PC-9 (cell line): ENCODE measurements around the gene DZIP1. TPM values are rescaled to one million over a fixed set of nuclear protein-coding genes. Genes with fewer than 3 reads are reported as not detected.

Experiments
- BruUV-seq: library from RNA; stranded (reverse); fragments of 400-500 nt; replicated peaks from 2 replicates; lab custom pipeline; 2021; lab: Mats Ljungman, UMichigan
- CTCF ChIA-PET: fragments of 300-600 bp; sonication (Branson Sonifier 250); formaldehyde crosslinking; loops from one replicate; lab custom pipeline; 2022; ENCODE audit warnings: antibody characterized with exemption; lab: Charles Lee
- POLR2A ChIA-PET: fragments of 300-600 bp; sonication (Branson Sonifier 250); formaldehyde crosslinking; loops from one replicate; lab custom pipeline; 2022; ENCODE audit warnings: antibody characterized with exemption; ENCODE audit not compliant: unreplicated experiment; lab: Charles Lee
- DNase-seq, 2 experiments: peaks; one replicate each; pipeline versions ENCODE4 v3.0.0 to v3.0.0-alpha.2; 2015 to 2022; ENCODE audit warnings: mixed read lengths in 1 of 2
- H2AFZ ChIP-seq: fragments of 200-600 bp; sonication (generic); 2 replicates; pipeline ENCODE4 v1.8.1; 2017; ENCODE audit warnings: antibody characterized with exemption
- H3F3A ChIP-seq: fragments of 200-600 bp; sonication (generic); 2 replicates; pipeline ENCODE4 v1.8.1; 2017; ENCODE audit warnings: antibody characterized with exemption, mild to moderate bottlenecking, low read depth; ENCODE audit not compliant: insufficient read depth
- H3K27ac ChIP-seq: fragments of 200-600 bp; sonication (generic); 2 replicates; pipeline ENCODE4 v1.6.1; 2016; ENCODE audit warnings: mixed run types
- H3K27me3 ChIP-seq: fragments of 200-600 bp; sonication (generic); 2 replicates; pipeline ENCODE4 v1.6.1; 2016; ENCODE audit warnings: low read depth, mixed run types; ENCODE audit not compliant: insufficient read depth
- H3K36me3 ChIP-seq: fragments of 200-600 bp; sonication (generic); 2 replicates; pipeline ENCODE4 v1.6.1; 2016; ENCODE audit warnings: low read depth, mixed run types
- H3K4me1 ChIP-seq: fragments of 200-600 bp; sonication (generic); replicated peaks from 2 replicates; pipeline ENCODE4 v1.6.1; 2016; ENCODE audit warnings: mixed run types; ENCODE audit not compliant: insufficient read depth
- H3K4me2 ChIP-seq: fragments of 200-600 bp; sonication (generic); 2 replicates; pipeline ENCODE4 v1.6.1; 2017; ENCODE audit warnings: mixed run types
- H3K4me3 ChIP-seq: fragments of 200-600 bp; sonication (generic); 2 replicates; pipeline ENCODE4 v1.6.1; 2016; ENCODE audit warnings: mixed run types
- H3K79me2 ChIP-seq: fragments of 200-600 bp; sonication (generic); 2 replicates; pipeline ENCODE4 v1.6.1; 2017; ENCODE audit warnings: low read depth, mixed run types
- H3K9me2 ChIP-seq: fragments of 200-600 bp; sonication (generic); 2 replicates; pipeline ENCODE4 v1.8.1; 2017; ENCODE audit warnings: mild to moderate bottlenecking; ENCODE audit not compliant: insufficient read depth
- H3K9me3 ChIP-seq: fragments of 200-600 bp; sonication (generic); 2 replicates; pipeline ENCODE4 v1.8.1; 2016; ENCODE audit warnings: low read depth; ENCODE audit not compliant: insufficient read depth
- H4K20me1 ChIP-seq: fragments of 200-600 bp; sonication (generic); 2 replicates; pipeline ENCODE4 v1.8.1; 2017; ENCODE audit not compliant: insufficient read depth
- CTCF ChIP-seq: fragments of 200-600 bp; sonication (generic); conservative IDR thresholded peaks from 2 replicates; pipeline ENCODE4 v1.6.1; 2017; ENCODE audit warnings: mixed run types, antibody characterized with exemption, mild to moderate bottlenecking, moderate library complexity
- EZH2 ChIP-seq: fragments of 200-600 bp; sonication (generic); IDR thresholded peaks from 2 replicates; pipeline ENCODE4 v1.8.0; 2017; ENCODE audit warnings: antibody characterized with exemption, low read depth
- intact Hi-C: fragments of 100-400 bp; cut with micrococcal nuclease; formaldehyde crosslinking; loops from one replicate; pipeline ENCODE4 v1.10.0; 2022; ENCODE audit not compliant: unreplicated experiment
- total RNA-seq: library from RNA; stranded (reverse); gene quantifications from 2 replicates; pipeline ENCODE4 v1.2.3, GENCODE V29; 2021

The DZIP1 gene
- total RNA-seq, 1 experiment from 2014 or later = not detected

- Histone ChIP-seq H3K4me1 (no peaks in the 10 kb centered on the region; the same call in 1 of the 2 replicates), H3K79me2 (no peaks in the 10 kb centered on the region), H3K4me3 (no peak overlapping the region), H2AFZ (0 out of 2 replicates have a peak overlapping the region, but pooled peaks have one; percentile 12), H4K20me1 (no peaks in the 10 kb centered on the region), H3K9me3 (no peaks in the 10 kb centered on the region), H3K27me3 (no peaks in the 10 kb centered on the region), H3F3A (no peaks in the 10 kb centered on the region), H3K36me3 (no peaks in the 10 kb centered on the region), H3K9me2 (no peaks in the 10 kb centered on the region), H3K27ac (no peak overlapping the region), H3K4me2 (no peak overlapping the region)
- intact Hi-C loops = no loop called here
- no peak for DNase-seq
- POLR2A ChIA-PET = no interaction called here
- CTCF ChIA-PET = interaction anchor here (0.6 kb wide), 1 partner anchor 262 kb away, joined by 5 read pairs; no protein-coding TSS in a partner anchor
- no peak for TF ChIP-seq EZH2
- TF ChIP-seq CTCF = no peak
- BruUV-seq = no TSS peak
These were observed 1.5 kb downstream of the DZIP1 start for GRCh38 chr13:95642999-95643398.

GRCh38 chr13:95642028-95642621, 2.4 kb downstream of the DZIP1 start:
- no TSS peak for BruUV-seq
- no peaks in the 10 kb centered on the region for H3K79me2 ChIP-seq
- no peaks in the 10 kb centered on the region for H4K20me1 ChIP-seq
- ChIA-PET POLR2A (no interaction called here), CTCF (no interaction called here)
- H3K27ac ChIP-seq = no peak overlapping the region
- no peaks in the 10 kb centered on the region; the same call in 1 of the 2 replicates for H3K9me2 ChIP-seq
- no peak for DNase-seq
- H3K36me3 ChIP-seq = no peaks in the 10 kb centered on the region
- no peaks in the 10 kb centered on the region for H3F3A ChIP-seq
- intact Hi-C loops = no loop called here
- H3K4me3 ChIP-seq = no peak overlapping the region
- H3K27me3 ChIP-seq = no peaks in the 10 kb centered on the region
- no peak overlapping the region for H2AFZ ChIP-seq
- H3K9me3 ChIP-seq = no peaks in the 10 kb centered on the region
- TF ChIP-seq CTCF (no peak), EZH2 (no peak)
- no peaks in the 10 kb centered on the region for H3K4me1 ChIP-seq
- H3K4me2 ChIP-seq = no peak overlapping the region

GRCh38 chr13:95641291-95642027, 3.0 kb downstream of the DZIP1 start:
- intact Hi-C loops = no loop called here
- Histone ChIP-seq H3K36me3 (no peaks in the 10 kb centered on the region), H3K27ac (no peak overlapping the region), H3K79me2 (no peaks in the 10 kb centered on the region), H3F3A (no peaks in the 10 kb centered on the region), H4K20me1 (no peaks in the 10 kb centered on the region), H3K4me2 (no peak overlapping the region), H3K27me3 (no peaks in the 10 kb centered on the region), H3K9me2 (no peaks in the 10 kb centered on the region; the same call in 1 of the 2 replicates), H2AFZ (no peak overlapping the region), H3K4me3 (no peak overlapping the region), H3K4me1 (no peaks in the 10 kb centered on the region), H3K9me3 (no peaks in the 10 kb centered on the region)
- DNase-seq = no peak
- CTCF ChIA-PET = no interaction called here
- BruUV-seq = no TSS peak
- POLR2A ChIA-PET = no interaction called here
- no peak for TF ChIP-seq CTCF
- TF ChIP-seq EZH2 = no peak
